Measurements from ENCODE around the gene SEPTIN3. TPM values are rescaled to one million over a fixed set of nuclear protein-coding genes. Genes with fewer than 3 reads are reported as not detected.

SEPTIN3 gene
- total RNA-seq: 7.2 and 8.2 TPM in 2 replicates

GRCh38 chr22:41969110-41969646, at the start of gene SEPTIN3:
SEPTIN3 (plus strand) TSS chr22:41969443; CDS start chr22:41971493, 2,050 bp downstream.
- intact Hi-C loops (cut with micrococcal nuclease): no loop called here

- intact Hi-C loops (cut with micrococcal nuclease): no loop called here
Observed at GRCh38 chr22:41920271-41920976, 48.8 kb upstream of the SEPTIN3 start.

GRCh38 chr22:41922328-41922727, 46.9 kb upstream of the SEPTIN3 start:
- intact Hi-C loops (cut with micrococcal nuclease): no loop called here

- intact Hi-C loops (cut with micrococcal nuclease): no loop called here
Observed at GRCh38 chr22:41922940-41923594, 46.2 kb upstream of the SEPTIN3 start.

GRCh38 chr22:41923595-41924276, 45.5 kb upstream of the SEPTIN3 start:
- intact Hi-C loops (cut with micrococcal nuclease): no loop called here

- intact Hi-C loops (cut with micrococcal nuclease): loop anchor here (1.0 kb wide), 1 partner anchor 14 kb away; no protein-coding TSS in a partner anchor
Observed at GRCh38 chr22:41925783-41926460, 43.3 kb upstream of the SEPTIN3 start.

- intact Hi-C loops (cut with micrococcal nuclease): no loop called here
Observed at GRCh38 chr22:41927813-41928212, 41.4 kb upstream of the SEPTIN3 start.

GRCh38 chr22:41928593-41929417, 40.4 kb upstream of the SEPTIN3 start:
- intact Hi-C loops (cut with micrococcal nuclease): no loop called here

GRCh38 chr22:41929418-41929810, 39.8 kb upstream of the SEPTIN3 start:
- intact Hi-C loops (cut with micrococcal nuclease): no loop called here

GRCh38 chr22:41931701-41932269, 37.5 kb upstream of the SEPTIN3 start:
- intact Hi-C loops (cut with micrococcal nuclease): no loop called here

- intact Hi-C loops (cut with micrococcal nuclease): no loop called here
Observed at GRCh38 chr22:41932353-41932752, 36.9 kb upstream of the SEPTIN3 start.

- intact Hi-C loops (cut with micrococcal nuclease): no loop called here
Observed at GRCh38 chr22:41933411-41934177, 35.6 kb upstream of the SEPTIN3 start.

GRCh38 chr22:41934284-41935014, 34.8 kb upstream of the SEPTIN3 start:
- intact Hi-C loops (cut with micrococcal nuclease): no loop called here

- intact Hi-C loops (cut with micrococcal nuclease): no loop called here
Observed at GRCh38 chr22:41935015-41935351, 34.3 kb upstream of the SEPTIN3 start.

- intact Hi-C loops (cut with micrococcal nuclease): no loop called here
Observed at GRCh38 chr22:41935509-41935908, 33.7 kb upstream of the SEPTIN3 start.

- intact Hi-C loops (cut with micrococcal nuclease): no loop called here
Observed at GRCh38 chr22:41936894-41937169, 32.4 kb upstream of the SEPTIN3 start.

- intact Hi-C loops (cut with micrococcal nuclease): loop anchor here (1.0 to 10.0 kb wide), 7 partner anchors 14 to 495 kb away; partner anchors contain the start of genes SNU13, TNFRSF13C and TOB2
Observed at GRCh38 chr22:41939981-41940831, 29.0 kb upstream of the SEPTIN3 start.
